ENCODE measurements around the gene CD3E. TPM values are rescaled to one million over a fixed set of nuclear protein-coding genes. Genes with fewer than 3 reads are reported as not detected.

The CD3E gene
- not detected in 2 replicates for total RNA-seq

GRCh38 chr11:118304568-118305248 is at the start of gene CD3E:
Gene CD3E (plus strand): TSS chr11:118304730. CDS start chr11:118304953, 223 bp downstream.

GRCh38 chr11:118263695-118264568 is 40.6 kb upstream of the CD3E start, which contains the start of gene MPZL2:
Gene MPZL2 (minus strand): TSS chr11:118264297. CDS start chr11:118264153, 144 bp downstream.

DNA sequence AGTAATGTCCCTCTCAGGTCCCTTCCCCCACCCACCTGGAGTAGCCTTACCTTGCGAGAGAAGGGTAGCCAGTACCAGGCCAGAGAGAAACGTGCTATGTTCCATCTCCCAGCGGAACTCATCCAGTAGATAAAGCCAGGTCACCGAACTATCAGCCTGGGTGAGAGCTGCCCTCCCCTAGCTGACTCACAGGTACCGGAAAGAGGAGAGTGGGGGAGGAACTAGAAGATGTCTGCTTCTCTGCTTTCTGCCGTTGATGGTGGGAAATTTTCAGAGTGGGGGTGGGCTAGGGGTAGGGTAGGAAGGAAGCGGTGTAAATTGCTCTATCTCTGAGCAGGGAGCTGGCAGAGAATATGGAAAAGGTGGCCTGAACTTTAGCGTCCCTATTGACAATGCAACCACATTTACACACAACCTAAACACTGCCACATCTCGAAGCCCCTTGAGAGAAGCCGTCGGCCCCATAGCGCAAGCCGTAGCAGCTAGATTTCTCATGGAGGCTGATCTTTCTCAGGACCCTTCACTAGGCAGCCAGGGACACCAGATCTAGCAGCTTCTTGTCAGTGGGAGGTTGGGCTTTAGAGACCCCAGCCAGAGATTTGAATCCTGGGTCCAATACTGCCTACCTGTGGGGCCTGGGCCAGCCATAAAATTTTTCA is 38.1 kb downstream of the CD3E start, which contains the start of gene CD3D:
TSS of gene CD3D (minus strand) at position 203 of the 659 bp plus-strand sequence. CDS start at position 105, 98 bp downstream.

GRCh38 chr11:118343981-118344515 is 39.5 kb downstream of the CD3E start, which contains the start of gene CD3G:
Gene CD3G (plus strand): TSS chr11:118344344. CDS start chr11:118344424, 80 bp downstream.

GRCh38 chr11:118359295-118359958 is 54.9 kb downstream of the CD3E start, which contains the start of gene UBE4A:
Gene UBE4A (plus strand): TSS chr11:118359600. CDS start chr11:118365081, 5,481 bp downstream.

Other genes with a start within 250 kb of the CD3E start
- gene TMPRSS4, start 227.7 kb upstream of the CD3E start, total RNA-seq, result 0.17 TPM in 1 of 2 replicates, not detected in the other
- gene SMIM35, start 217.8 kb upstream of the CD3E start, total RNA-seq, result not detected in 2 replicates
- under 0.01 and 0.43 TPM in 2 replicates for gene SCN4B, start 151.9 kb upstream of the CD3E start, total RNA-seq
- gene SCN2B, start 128.1 kb upstream of the CD3E start, total RNA-seq, result 0.16 and 0.43 TPM in 2 replicates
- not detected in 2 replicates for gene JAML, start 79.7 kb upstream of the CD3E start, total RNA-seq
- gene MPZL3, start 52.4 kb upstream of the CD3E start, total RNA-seq, result 0.16 and 0.26 TPM in 2 replicates
- under 0.01 and 0.17 TPM in 2 replicates for gene MPZL2, start 40.4 kb upstream of the CD3E start, total RNA-seq
- not detected in 2 replicates for gene CD3D, start 38.0 kb downstream of the CD3E start, total RNA-seq
- not detected in 2 replicates for gene CD3G, start 39.6 kb downstream of the CD3E start, total RNA-seq
- 20.3 and 25.7 TPM in 2 replicates for gene UBE4A, start 54.9 kb downstream of the CD3E start, total RNA-seq
- 135 and 157 TPM in 2 replicates for gene ATP5MG, start 96.9 kb downstream of the CD3E start, total RNA-seq
- 15.8 and 23.3 TPM in 2 replicates for gene KMT2A, start 131.8 kb downstream of the CD3E start, total RNA-seq
- 0.79 TPM in 1 of 2 replicates, not detected in the other for gene TTC36, start 222.7 kb downstream of the CD3E start, total RNA-seq
- gene TMEM25, start 226.5 kb downstream of the CD3E start, total RNA-seq, result 11.2 and 12.1 TPM in 2 replicates